GM23248 (cell line): Measurements from ENCODE around the gene RERE. TPM values are rescaled to one million over a fixed set of nuclear protein-coding genes. Genes with fewer than 3 reads are reported as not detected.
A peak's percentile ranks its signal among the peaks of the same experiment; 100 is the strongest.

Experiments used
- DNase-seq: peaks from one replicate; pipeline ENCODE4 v3.0.0-alpha.2; 2015
- H2AFZ ChIP-seq: fragments of 200-600 bp; sonication (generic); 2 replicates; pipeline ENCODE4 v1.6.1; 2016; ENCODE audit warnings: antibody characterized with exemption
- H3F3A ChIP-seq: fragments of 200-600 bp; sonication (generic); 2 replicates; pipeline ENCODE4 v1.6.1; 2016; ENCODE audit warnings: mild to moderate bottlenecking, antibody characterized with exemption, mixed run types; ENCODE audit not compliant: insufficient read depth
- H3K27ac ChIP-seq: fragments of 200-600 bp; sonication (generic); 2 replicates; pipeline ENCODE4 v1.5.1; 2016; ENCODE audit warnings: mild to moderate bottlenecking
- H3K27me3 ChIP-seq: fragments of 200-600 bp; sonication (generic); replicated peaks from 2 replicates; pipeline ENCODE4 v1.6.1; 2016; ENCODE audit warnings: mild to moderate bottlenecking; ENCODE audit not compliant: insufficient read depth
- H3K36me3 ChIP-seq: fragments of 200-600 bp; sonication (generic); 2 replicates; pipeline ENCODE4 v1.6.1; 2016; ENCODE audit warnings: low read depth, mild to moderate bottlenecking
- H3K4me1 ChIP-seq: fragments of 200-600 bp; sonication (generic); 2 replicates; pipeline ENCODE4 v1.6.1; 2016; ENCODE audit warnings: mild to moderate bottlenecking; ENCODE audit not compliant: insufficient read depth
- H3K4me2 ChIP-seq: fragments of 200-600 bp; sonication (generic); one replicate; pipeline ENCODE4 v1.6.1; 2016; ENCODE audit warnings: mild to moderate bottlenecking; ENCODE audit not compliant: unreplicated experiment
- H3K4me3 ChIP-seq: fragments of 200-600 bp; sonication (generic); 2 replicates; pipeline ENCODE4 v1.5.1; 2016; ENCODE audit warnings: mild to moderate bottlenecking
- H3K79me2 ChIP-seq: fragments of 200-600 bp; sonication (generic); 2 replicates; pipeline ENCODE4 v1.6.1; 2016; ENCODE audit warnings: mild to moderate bottlenecking; ENCODE audit not compliant: insufficient read depth
- H3K9ac ChIP-seq: fragments of 200-600 bp; sonication (generic); 2 replicates; pipeline ENCODE4 v1.6.1; 2016; ENCODE audit warnings: mild to moderate bottlenecking
- H3K9me2 ChIP-seq: fragments of 200-600 bp; sonication (generic); 2 replicates; pipeline ENCODE4 v1.6.1; 2016; ENCODE audit warnings: mixed run types, mild to moderate bottlenecking, moderate library complexity; ENCODE audit not compliant: insufficient read depth
- H3K9me3 ChIP-seq: fragments of 200-600 bp; sonication (generic); one replicate; pipeline ENCODE4 v1.6.1; 2017; ENCODE audit warnings: low read depth
- H4K20me1 ChIP-seq: fragments of 200-600 bp; sonication (generic); 2 replicates; pipeline ENCODE4 v1.6.0; 2016; ENCODE audit not compliant: insufficient read depth
- EZH2 ChIP-seq: fragments of 200-600 bp; sonication (generic); IDR thresholded peaks from 2 replicates; pipeline ENCODE4 v1.6.1; 2018; ENCODE audit warnings: antibody characterized with exemption, mild to moderate bottlenecking; ENCODE audit not compliant: insufficient read depth, poor library complexity, severe bottlenecking
- EZH2phosphoT487 ChIP-seq: fragments of 200-600 bp; sonication (generic); IDR thresholded peaks from 2 replicates; pipeline ENCODE4 v1.6.1; 2018; ENCODE audit warnings: antibody characterized with exemption, moderate library complexity, mild to moderate bottlenecking, low read depth; ENCODE audit not compliant: insufficient read depth
- WGBS, 2 experiments: methylation state at CpG; one replicate each; pipeline ENCODE4 v1.1.6; 2015 to 2017; ENCODE audit warnings: low lambda C conversion rate in 2 of 2, low coverage in 1 of 2; ENCODE audit errors: missing lambda C conversion rate in 2 of 2; 5-methylcytosine and 5-hydroxymethylcytosine counted together
- in situ Hi-C: fragments of 300-500 bp; cut with MboI; formaldehyde crosslinking; loops from 2 replicates; pipeline ENCODE4 v1.15.0; 2020
- polyA plus RNA-seq: library from polyadenylated mRNA; unstranded; fragments of >200 nt; fragmentation: Nextera tagmentation; extraction: Ambion mirVana; gene quantifications from 2 replicates; pipeline ENCODE4 v1.2.1, GENCODE V29; 2016
- total RNA-seq: library from RNA; depleted of rRNA; stranded (reverse); fragments of >200 nt; shearing (Covaris generic); gene quantifications from 2 replicates; pipeline ENCODE4 v1.2.3, GENCODE V29; 2014

The RERE gene
- total and polyA plus RNA-seq, 2 experiments from 2014 or later: 26.0 to 26.2 TPM

GRCh38 chr1:8386247-8386646, 431.2 kb downstream of the RERE start:
- Histone ChIP-seq H3K4me2 (no peak overlapping the region), H3K27me3 (no peaks in the 10 kb centered on the region), H3K4me3 (no peak overlapping the region), H3K9ac (no peak overlapping the region), H2AFZ (no peak overlapping the region), H3K9me3 (no peaks in the 10 kb centered on the region), H4K20me1 (no peaks in the 10 kb centered on the region), H3F3A (peaks cover 5% of the 10 kb centered on the region; the same call in 1 of the 2 replicates), H3K4me1 (peaks cover 6% of the 10 kb centered on the region), H3K27ac (no peak overlapping the region), H3K9me2 (no peaks in the 10 kb centered on the region), H3K79me2 (peaks cover 96% of the 10 kb centered on the region), H3K36me3 (no peaks in the 10 kb centered on the region)
- TF ChIP-seq EZH2phosphoT487 (no peak), EZH2 (no peak)
- DNase-seq: no peak
- in situ Hi-C loops: no loop called here

GRCh38 chr1:8384577-8384976, 432.9 kb downstream of the RERE start:
- Histone ChIP-seq H3K4me2 (no peak overlapping the region), H3K4me3 (no peak overlapping the region), H3K79me2 (peaks cover 96% of the 10 kb centered on the region), H3K36me3 (no peaks in the 10 kb centered on the region), H3K9ac (no peak overlapping the region), H3F3A (peaks cover 5% of the 10 kb centered on the region; the same call in 1 of the 2 replicates), H4K20me1 (no peaks in the 10 kb centered on the region), H3K27me3 (no peaks in the 10 kb centered on the region), H3K9me3 (no peaks in the 10 kb centered on the region), H3K9me2 (no peaks in the 10 kb centered on the region), H3K27ac (no peak overlapping the region), H2AFZ (no peak overlapping the region), H3K4me1 (peaks cover 6% of the 10 kb centered on the region)
- WGBS, 2 experiments: 74 to 78% methylated on average over 2 of the region's 2 CpGs
- TF ChIP-seq EZH2 (no peak), EZH2phosphoT487 (no peak)
- DNase-seq: peak; percentile 44
- in situ Hi-C loops: no loop called here

- DNase-seq: peak; percentile 30
- Histone ChIP-seq H3K4me3 (no peak overlapping the region), H3K4me1 (peaks cover 6% of the 10 kb centered on the region), H3K27ac (no peak overlapping the region), H3K36me3 (no peaks in the 10 kb centered on the region), H4K20me1 (no peaks in the 10 kb centered on the region), H3F3A (peaks cover 5% of the 10 kb centered on the region; the same call in 1 of the 2 replicates), H3K4me2 (no peak overlapping the region), H3K9me3 (no peaks in the 10 kb centered on the region), H3K9me2 (no peaks in the 10 kb centered on the region), H3K9ac (no peak overlapping the region), H3K27me3 (no peaks in the 10 kb centered on the region), H2AFZ (no peak overlapping the region), H3K79me2 (peaks cover 96% of the 10 kb centered on the region)
- in situ Hi-C loops: no loop called here
- WGBS, 2 experiments: 69 to 72% methylated on average over 6 of the region's 6 CpGs
- TF ChIP-seq EZH2 (no peak), EZH2phosphoT487 (no peak)
Measured at GRCh38 chr1:8384088-8384487, 433.4 kb downstream of the RERE start.

GRCh38 chr1:8382608-8383505, 434.6 kb downstream of the RERE start:
- Histone ChIP-seq H2AFZ (no peak overlapping the region), H3K4me2 (no peak overlapping the region), H4K20me1 (no peaks in the 10 kb centered on the region), H3K79me2 (peaks cover 98% of the 10 kb centered on the region), H3K9ac (no peak overlapping the region), H3K9me2 (no peaks in the 10 kb centered on the region), H3F3A (peaks cover 5% of the 10 kb centered on the region; the same call in 1 of the 2 replicates), H3K4me1 (peaks cover 6% of the 10 kb centered on the region), H3K27me3 (no peaks in the 10 kb centered on the region), H3K4me3 (no peak overlapping the region), H3K36me3 (no peaks in the 10 kb centered on the region), H3K9me3 (no peaks in the 10 kb centered on the region), H3K27ac (no peak overlapping the region)
- DNase-seq: no peak
- in situ Hi-C loops: no loop called here
- TF ChIP-seq EZH2phosphoT487: no peak
- no peak for TF ChIP-seq EZH2
- 79 to 81% methylated on average over 15 of the region's 15 CpGs for WGBS, 2 experiments
